ENCODE results near the gene ITGB1BP1. TPM values are rescaled to one million over a fixed set of nuclear protein-coding genes. Genes with fewer than 3 reads are reported as not detected.
A peak's percentile ranks its signal among the peaks of the same experiment; 100 is the strongest.

Gene ITGB1BP1
- total RNA-seq, 4 donors from 2014 or later, result 92.2 to 183 (median 143) TPM

- DNase-seq (ENCODE audit: low spot score), result no peak
- ATAC-seq (ENCODE audit: low FRiP score), result peak; percentile 12
- TF ChIP-seq CTCF (IDR thresholded peaks at IDR 0.05), result no peak
These were observed 30.2 kb downstream of the ITGB1BP1 start for GRCh38 chr2:9392898-9393765.

- no peak for DNase-seq (ENCODE audit: low spot score)
- no peak for ATAC-seq (ENCODE audit: low FRiP score)
These were observed 31.2 kb downstream of the ITGB1BP1 start for GRCh38 chr2:9391961-9392720.

GRCh38 chr2:9390991-9391390, 32.3 kb downstream of the ITGB1BP1 start:
- no peak for TF ChIP-seq CTCF (IDR thresholded peaks at IDR 0.05)
- DNase-seq (ENCODE audit: low spot score), result no peak
- no peak for ATAC-seq (ENCODE audit: low FRiP score)

More at GRCh38 chr2:9391961-9392720, 31.2 kb downstream of the ITGB1BP1 start:
- no peak for TF ChIP-seq CTCF (IDR thresholded peaks at IDR 0.05)

- DNase-seq (ENCODE audit: low spot score) (no peak), ATAC-seq (ENCODE audit: low FRiP score) (no peak)
- TF ChIP-seq CTCF (IDR thresholded peaks at IDR 0.05), result no peak
These were observed 33.0 kb downstream of the ITGB1BP1 start for GRCh38 chr2:9390151-9390850.

- no peak for TF ChIP-seq CTCF (IDR thresholded peaks at IDR 0.05)
- DNase-seq (ENCODE audit: low spot score) (no peak), ATAC-seq (ENCODE audit: low FRiP score) (no peak)
These were observed 34.1 kb downstream of the ITGB1BP1 start for GRCh38 chr2:9388950-9389911.

- DNase-seq (ENCODE audit: low spot score) (no peak), ATAC-seq (ENCODE audit: low FRiP score) (no peak)
- TF ChIP-seq CTCF (IDR thresholded peaks at IDR 0.05), result no peak
These were observed 35.1 kb downstream of the ITGB1BP1 start for GRCh38 chr2:9388199-9388681.
